ENCODE measurements around the gene IL20.

The IL20 gene

DNA sequence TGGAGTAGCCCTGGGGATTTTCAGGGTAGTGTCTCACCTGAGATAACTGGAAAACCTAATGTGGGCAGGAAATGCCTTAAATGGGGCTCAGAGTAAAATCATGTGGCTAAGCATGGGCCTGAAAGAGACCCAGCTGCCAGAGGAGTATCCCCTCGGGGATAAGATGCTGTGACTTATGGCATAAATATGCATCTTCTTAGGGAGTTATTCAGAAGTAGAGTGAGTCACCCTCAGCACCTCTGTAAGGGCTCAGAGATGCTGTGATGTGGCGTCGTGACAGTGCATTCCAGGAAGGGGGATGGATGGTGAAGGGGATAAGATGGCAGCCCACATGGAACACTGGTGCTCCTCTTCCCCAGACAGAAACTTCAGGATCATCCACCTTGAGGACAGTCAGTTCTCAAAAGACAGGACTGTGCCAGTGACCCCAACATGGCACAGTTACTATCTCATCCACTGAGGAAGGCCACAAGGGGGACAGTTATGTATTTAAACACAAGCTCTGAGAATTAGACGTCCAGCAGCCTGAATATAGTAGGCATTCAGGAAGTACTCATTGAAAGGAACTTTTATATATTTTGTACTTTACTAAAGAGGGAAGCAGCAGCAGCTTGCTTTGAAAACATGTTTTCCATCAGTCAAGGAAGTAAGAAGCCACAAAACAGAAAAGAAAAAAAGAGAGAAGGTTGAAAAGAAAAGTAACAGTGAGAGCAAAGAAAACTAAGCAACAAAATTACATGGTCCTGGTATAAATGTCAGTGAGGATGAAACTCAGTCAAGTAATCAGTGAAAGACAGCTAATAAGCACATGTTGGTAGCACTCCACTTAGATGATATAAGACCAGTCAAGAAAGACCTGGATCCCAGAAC, 40.1 kb downstream of the IL20 start:
- H3K27me3 ChIP-seq (ENCODE audit: insufficient read depth, low read depth, severe bottlenecking): peaks cover 94% of the 10 kb centered on the region
- no peak overlapping the region for H3K27ac ChIP-seq
- H3K36me3 ChIP-seq: no peaks in the 10 kb centered on the region
- TF ChIP-seq, protein P1, sequence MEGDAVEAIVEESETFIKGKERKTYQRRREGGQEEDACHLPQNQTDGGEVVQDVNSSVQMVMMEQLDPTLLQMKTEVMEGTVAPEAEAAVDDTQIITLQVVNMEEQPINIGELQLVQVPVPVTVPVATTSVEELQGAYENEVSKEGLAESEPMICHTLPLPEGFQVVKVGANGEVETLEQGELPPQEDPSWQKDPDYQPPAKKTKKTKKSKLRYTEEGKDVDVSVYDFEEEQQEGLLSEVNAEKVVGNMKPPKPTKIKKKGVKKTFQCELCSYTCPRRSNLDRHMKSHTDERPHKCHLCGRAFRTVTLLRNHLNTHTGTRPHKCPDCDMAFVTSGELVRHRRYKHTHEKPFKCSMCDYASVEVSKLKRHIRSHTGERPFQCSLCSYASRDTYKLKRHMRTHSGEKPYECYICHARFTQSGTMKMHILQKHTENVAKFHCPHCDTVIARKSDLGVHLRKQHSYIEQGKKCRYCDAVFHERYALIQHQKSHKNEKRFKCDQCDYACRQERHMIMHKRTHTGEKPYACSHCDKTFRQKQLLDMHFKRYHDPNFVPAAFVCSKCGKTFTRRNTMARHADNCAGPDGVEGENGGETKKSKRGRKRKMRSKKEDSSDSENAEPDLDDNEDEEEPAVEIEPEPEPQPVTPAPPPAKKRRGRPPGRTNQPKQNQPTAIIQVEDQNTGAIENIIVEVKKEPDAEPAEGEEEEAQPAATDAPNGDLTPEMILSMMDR (IDR thresholded peaks at IDR 0.05; ENCODE audit: low read depth, low read length): no peak
- peaks cover 5% of the 10 kb centered on the region for H3K9me3 ChIP-seq (ENCODE audit: severe bottlenecking)
- DNase-seq: no peak
- H3K4me3 ChIP-seq (ENCODE audit: low read depth, low read length): no peak overlapping the region

DNA sequence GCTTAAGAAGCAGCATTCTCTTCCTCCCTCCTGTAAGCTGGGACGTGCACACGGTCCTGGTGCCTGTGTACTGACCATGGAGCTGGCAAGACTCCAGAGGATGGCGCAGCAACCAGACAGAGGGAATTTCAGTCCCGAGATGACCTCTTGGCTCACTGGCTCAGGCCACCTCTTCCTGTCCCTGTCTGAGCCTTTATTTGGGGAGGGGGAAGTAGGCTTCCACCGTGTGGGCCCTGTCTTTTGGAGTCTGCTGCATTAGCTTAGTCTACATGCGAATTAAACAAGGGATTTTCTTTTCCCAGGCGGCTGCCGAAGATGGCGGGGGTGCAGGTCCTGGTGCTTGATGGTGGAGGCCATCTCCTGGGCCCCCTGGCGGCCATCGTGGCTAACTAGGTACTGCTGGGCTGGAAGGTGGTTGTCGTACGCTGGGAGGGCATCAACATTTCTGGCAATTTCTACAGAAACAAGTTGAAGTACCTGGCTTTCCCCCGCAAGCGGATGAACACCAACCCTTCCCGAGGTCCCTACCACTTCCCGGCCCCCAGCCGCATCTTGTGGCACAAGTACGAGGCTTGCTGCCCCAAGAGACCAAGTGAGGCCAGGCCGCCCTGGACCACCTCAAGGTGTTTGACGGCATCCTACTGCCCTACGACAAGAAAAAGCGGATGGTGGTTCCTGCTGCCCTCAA, 42.0 kb downstream of the IL20 start:
- Histone ChIP-seq H3K27me3 (ENCODE audit: insufficient read depth, low read depth, severe bottlenecking) (peaks cover 95% of the 10 kb centered on the region), H3K36me3 (no peaks in the 10 kb centered on the region)
- peak; percentile 91 for DNase-seq

DNA sequence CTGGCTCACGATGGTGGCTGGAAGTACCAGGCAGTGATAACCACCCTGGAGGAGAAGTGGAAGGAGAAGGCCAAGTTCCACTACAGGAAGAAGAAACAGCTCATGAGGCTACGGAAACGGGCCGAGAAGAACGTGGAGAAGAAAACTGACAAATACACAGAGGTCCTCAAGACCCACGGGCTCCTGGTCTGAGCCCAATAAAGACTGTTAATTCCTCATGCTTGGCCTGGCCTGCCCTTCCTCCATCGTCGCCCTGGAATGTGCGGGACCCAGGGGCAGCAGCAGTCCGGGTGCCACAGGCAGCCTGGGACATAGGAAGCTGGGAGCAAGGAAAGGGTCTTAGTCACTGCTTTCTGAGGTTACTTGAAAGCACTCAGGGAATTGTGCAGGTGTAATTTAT, 42.6 kb downstream of the IL20 start:
- no peak for DNase-seq
- peaks cover 5% of the 10 kb centered on the region for H3K9me3 ChIP-seq (ENCODE audit: severe bottlenecking)
- H3K27ac ChIP-seq: no peak overlapping the region
- H3K36me3 ChIP-seq: no peaks in the 10 kb centered on the region
- TF ChIP-seq, protein P1 (IDR thresholded peaks at IDR 0.05; ENCODE audit: low read depth, low read length): no peak
- H3K4me3 ChIP-seq (ENCODE audit: low read depth, low read length): no peak overlapping the region
- H3K27me3 ChIP-seq (ENCODE audit: insufficient read depth, low read depth, severe bottlenecking): peaks cover 95% of the 10 kb centered on the region

More for the DNA sequence above, 42.0 kb downstream of the IL20 start:
- Histone ChIP-seq H3K9me3 (ENCODE audit: severe bottlenecking) (peaks cover 5% of the 10 kb centered on the region), H3K27ac (no peak overlapping the region), H3K4me3 (ENCODE audit: low read depth, low read length) (no peak overlapping the region)
- TF ChIP-seq, protein P1 (IDR thresholded peaks at IDR 0.05; ENCODE audit: low read depth, low read length): peak; percentile 93

DNA sequence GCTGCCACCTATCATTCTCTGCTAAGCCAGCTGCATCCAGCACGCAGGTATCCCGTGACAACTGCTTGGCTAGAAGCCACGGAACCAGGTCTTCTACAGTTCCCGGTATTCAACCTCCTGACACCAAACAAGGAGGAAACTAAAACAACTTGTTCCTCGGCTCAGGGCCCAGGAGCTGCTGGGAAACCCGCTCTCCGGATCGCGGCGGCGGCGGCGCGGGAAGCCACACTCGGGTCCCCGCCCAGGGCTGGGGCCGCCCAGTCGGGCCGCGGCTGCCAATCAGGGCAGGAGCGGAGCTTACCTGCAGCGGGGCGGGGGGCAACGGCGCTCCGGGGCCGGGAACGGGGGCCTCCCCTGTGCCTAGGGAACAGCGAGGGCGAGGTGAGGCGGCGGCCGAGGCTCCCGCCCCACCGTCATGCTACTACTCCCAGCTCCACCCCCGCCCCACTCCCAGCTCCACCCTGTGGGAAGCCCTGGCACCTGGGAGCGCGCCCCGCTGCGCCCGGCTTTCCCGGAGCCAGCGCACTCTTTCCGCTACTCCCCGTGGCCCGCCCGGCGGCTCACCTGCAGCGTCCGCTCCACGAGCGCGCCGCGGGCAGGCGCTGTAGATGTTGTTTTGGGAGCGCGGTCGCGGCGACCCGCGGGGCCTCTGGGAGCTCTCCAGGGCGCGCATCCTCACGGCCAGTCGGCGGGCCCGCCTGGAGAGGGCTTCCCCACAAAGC, 43.9 kb downstream of the IL20 start:
- TF ChIP-seq, protein P1 (IDR thresholded peaks at IDR 0.05; ENCODE audit: low read depth, low read length): peak; percentile 34; the same call in 1 of the 2 replicates
- H3K27ac ChIP-seq: no peak overlapping the region
- DNase-seq: peak; percentile 77
- peaks cover 95% of the 10 kb centered on the region for H3K27me3 ChIP-seq (ENCODE audit: insufficient read depth, low read depth, severe bottlenecking)
- H3K4me3 ChIP-seq (ENCODE audit: low read depth, low read length): peak overlapping the region; percentile 45
- peaks cover 5% of the 10 kb centered on the region for H3K9me3 ChIP-seq (ENCODE audit: severe bottlenecking)
- no peaks in the 10 kb centered on the region for H3K36me3 ChIP-seq

DNA sequence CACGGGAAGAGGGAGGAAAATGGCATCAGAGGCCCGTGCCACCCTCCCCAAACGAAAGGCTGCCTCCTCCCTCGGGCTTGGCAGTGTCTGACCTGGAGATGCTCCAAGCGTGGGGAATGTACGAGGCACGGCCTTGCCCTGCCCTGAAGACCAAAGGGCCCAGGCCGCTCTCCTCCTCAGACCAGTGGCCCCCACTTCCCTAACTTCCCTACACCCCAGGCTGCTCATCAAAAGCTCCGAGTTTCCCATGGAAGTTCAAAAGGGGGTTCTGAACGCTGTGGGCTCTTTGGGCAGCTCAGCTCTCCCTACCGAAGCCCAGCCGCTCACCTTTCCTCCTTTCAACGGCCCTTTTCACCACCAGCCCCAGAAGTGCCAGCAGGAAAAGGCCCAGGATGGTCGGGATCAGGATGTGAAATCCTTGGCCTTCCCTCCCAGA, 44.5 kb downstream of the IL20 start:
- TF ChIP-seq, protein P1 (IDR thresholded peaks at IDR 0.05; ENCODE audit: low read depth, low read length): no peak
- H3K27me3 ChIP-seq (ENCODE audit: insufficient read depth, low read depth, severe bottlenecking): peaks cover 95% of the 10 kb centered on the region
- DNase-seq: no peak
- H3K27ac ChIP-seq: no peak overlapping the region
- H3K4me3 ChIP-seq (ENCODE audit: low read depth, low read length): peak overlapping the region; percentile 45
- no peaks in the 10 kb centered on the region for H3K36me3 ChIP-seq
- peaks cover 5% of the 10 kb centered on the region for H3K9me3 ChIP-seq (ENCODE audit: severe bottlenecking)
